Measurements from ENCODE around the gene STAC2.

STAC2 gene

GRCh38 chr17:39200070-39200879, 25.5 kb downstream of the STAC2 start, which contains the start of gene RPL19:
RPL19 (plus strand) TSS chr17:39200283; CDS start chr17:39200345, 62 bp downstream.
- peak; percentile 94 for TF ChIP-seq POLR2A (IDR thresholded peaks at IDR 0.05; ENCODE audit: extremely low read depth, insufficient read length)
- TF ChIP-seq, protein P1, sequence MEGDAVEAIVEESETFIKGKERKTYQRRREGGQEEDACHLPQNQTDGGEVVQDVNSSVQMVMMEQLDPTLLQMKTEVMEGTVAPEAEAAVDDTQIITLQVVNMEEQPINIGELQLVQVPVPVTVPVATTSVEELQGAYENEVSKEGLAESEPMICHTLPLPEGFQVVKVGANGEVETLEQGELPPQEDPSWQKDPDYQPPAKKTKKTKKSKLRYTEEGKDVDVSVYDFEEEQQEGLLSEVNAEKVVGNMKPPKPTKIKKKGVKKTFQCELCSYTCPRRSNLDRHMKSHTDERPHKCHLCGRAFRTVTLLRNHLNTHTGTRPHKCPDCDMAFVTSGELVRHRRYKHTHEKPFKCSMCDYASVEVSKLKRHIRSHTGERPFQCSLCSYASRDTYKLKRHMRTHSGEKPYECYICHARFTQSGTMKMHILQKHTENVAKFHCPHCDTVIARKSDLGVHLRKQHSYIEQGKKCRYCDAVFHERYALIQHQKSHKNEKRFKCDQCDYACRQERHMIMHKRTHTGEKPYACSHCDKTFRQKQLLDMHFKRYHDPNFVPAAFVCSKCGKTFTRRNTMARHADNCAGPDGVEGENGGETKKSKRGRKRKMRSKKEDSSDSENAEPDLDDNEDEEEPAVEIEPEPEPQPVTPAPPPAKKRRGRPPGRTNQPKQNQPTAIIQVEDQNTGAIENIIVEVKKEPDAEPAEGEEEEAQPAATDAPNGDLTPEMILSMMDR (IDR thresholded peaks at IDR 0.05; ENCODE audit: low read depth, low read length), result no peak
- TF ChIP-seq MYC (IDR thresholded peaks at IDR 0.05; ENCODE audit: low read depth, low read length), result peak; percentile 80
- peak; percentile 50 for DNase-seq (ENCODE audit: low read depth)
- H3K4me3 ChIP-seq (ENCODE audit: low read depth, low read length), result peak within 1 kb of the TSS; percentile 99

- H3K4me3 ChIP-seq (ENCODE audit: low read depth, low read length), result peak overlapping the region; percentile 99
- DNase-seq (ENCODE audit: low read depth), result peak; percentile 98
- TF ChIP-seq POLR2A (IDR thresholded peaks at IDR 0.05; ENCODE audit: extremely low read depth, insufficient read length), result no peak
- peak; percentile 99 for TF ChIP-seq MAX (IDR thresholded peaks at IDR 0.05; ENCODE audit: low read depth, low read length)
- TF ChIP-seq, protein P1 (IDR thresholded peaks at IDR 0.05; ENCODE audit: low read depth, low read length), result no peak
- TF ChIP-seq MYC (IDR thresholded peaks at IDR 0.05; ENCODE audit: low read depth, low read length), result peak; percentile 48; the same call in 1 of the 2 replicates
Observed at GRCh38 chr17:39199820-39200069, 26.0 kb downstream of the STAC2 start.

GRCh38 chr17:39198186-39198566, 27.6 kb downstream of the STAC2 start:
- peak; percentile 67 for DNase-seq (ENCODE audit: low read depth)
- no peak for TF ChIP-seq MAX (IDR thresholded peaks at IDR 0.05; ENCODE audit: low read depth, low read length)
- no peak for TF ChIP-seq POLR2A (IDR thresholded peaks at IDR 0.05; ENCODE audit: extremely low read depth, insufficient read length)
- TF ChIP-seq MYC (IDR thresholded peaks at IDR 0.05; ENCODE audit: low read depth, low read length), result no peak
- TF ChIP-seq, protein P1 (IDR thresholded peaks at IDR 0.05; ENCODE audit: low read depth, low read length), result no peak
- no peak overlapping the region for H3K4me3 ChIP-seq (ENCODE audit: low read depth, low read length)

GRCh38 chr17:39197380-39198185, 28.2 kb downstream of the STAC2 start, which contains the start of gene CACNB1:
CACNB1 (minus strand) TSS chr17:39197669; CDS start chr17:39197495, 174 bp downstream.
- DNase-seq (ENCODE audit: low read depth), result peak; percentile 87
- H3K4me3 ChIP-seq (ENCODE audit: low read depth, low read length), result peak within 1 kb of the TSS; percentile 51
- TF ChIP-seq MAX (IDR thresholded peaks at IDR 0.05; ENCODE audit: low read depth, low read length) (no peak), POLR2A (IDR thresholded peaks at IDR 0.05; ENCODE audit: extremely low read depth, insufficient read length) (peak; percentile 31)

DNA sequence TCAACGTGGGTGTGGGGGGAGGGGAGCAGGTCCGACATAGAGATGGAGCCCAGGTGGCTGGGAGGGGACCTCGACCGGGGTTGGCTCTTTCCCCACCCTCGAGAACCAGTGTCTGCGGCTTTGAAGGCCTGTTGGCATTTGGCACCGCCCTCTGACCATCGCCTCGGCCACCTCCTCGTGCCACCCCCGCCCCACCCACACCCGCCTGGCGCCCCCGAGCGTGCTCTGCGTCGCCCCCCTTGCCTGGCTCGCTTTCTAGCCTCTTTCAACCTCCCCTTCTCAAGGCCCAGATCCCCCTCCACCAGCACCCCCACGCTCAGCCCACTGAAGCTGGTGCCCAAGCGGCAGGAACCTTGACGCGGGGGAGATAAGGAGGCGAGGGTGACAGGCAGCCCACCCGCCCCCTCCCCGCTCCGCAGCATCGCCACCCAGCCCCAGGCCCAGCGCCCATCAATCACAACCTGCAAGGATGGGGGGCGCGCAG, 28.9 kb downstream of the STAC2 start:
- no peak for DNase-seq (ENCODE audit: low read depth)
- H3K4me3 ChIP-seq (ENCODE audit: low read depth, low read length), result peak overlapping the region; percentile 51
- TF ChIP-seq MAX (IDR thresholded peaks at IDR 0.05; ENCODE audit: low read depth, low read length) (no peak), POLR2A (IDR thresholded peaks at IDR 0.05; ENCODE audit: extremely low read depth, insufficient read length) (no peak), MYC (IDR thresholded peaks at IDR 0.05; ENCODE audit: low read depth, low read length) (no peak)
- TF ChIP-seq, protein P1 (IDR thresholded peaks at IDR 0.05; ENCODE audit: low read depth, low read length), result no peak
